Sigmoid colon (tissue), 7 donors: ENCODE measurements around the gene SLC30A7. TPM values are rescaled to one million over a fixed set of nuclear protein-coding genes. Genes with fewer than 3 reads are reported as not detected.
"Not testable (repeated sequence)": the region's sequence is repeated elsewhere in the genome, so short reads cannot be mapped to it uniquely, and the experiment has no call there.

Source experiments
- DNase-seq: peaks from one replicate; pipeline ENCODE4 v3.0.0-alpha.2; 2019
- H3K27ac ChIP-seq, 4 donors: fragments of 200-600 bp; sonication (generic); one replicate each; pipeline ENCODE4 v1.5.1; 2016 to 2019; ENCODE audit warnings: mild to moderate bottlenecking in 1 of 4
- H3K27me3 ChIP-seq, 3 donors: fragments of 200-600 bp; sonication (generic); one replicate each; pipeline ENCODE4 v1.5.1; 2019; ENCODE audit warnings: mild to moderate bottlenecking in 1 of 3
- H3K36me3 ChIP-seq, 4 donors: fragments of 200-600 bp; sonication (generic); one replicate each; pipeline ENCODE4 v1.5.1; 2016 to 2019
- H3K4me1 ChIP-seq, 4 donors: fragments of 200-600 bp; sonication (generic); one replicate each; pipeline ENCODE4 v1.5.1; 2017 to 2019
- H3K4me3 ChIP-seq, 4 donors: fragments of 200-600 bp; sonication (generic); one replicate each; pipeline ENCODE4 v1.5.1; 2017 to 2019; ENCODE audit warnings: mild to moderate bottlenecking in 2 of 4, moderate library complexity in 1 of 4
- H3K9me3 ChIP-seq, 4 donors: fragments of 200-600 bp in 3 of 4; sonication (generic) in 3 of 4; one replicate each; pipeline versions ENCODE4 v1.5.1 to v1.6.1; 2013 to 2019
- EP300 ChIP-seq, 4 donors: sonication (generic); formaldehyde crosslinking; IDR thresholded peaks; one replicate each; pipeline ENCODE4 v1.6.1; 2017; ENCODE audit warnings: antibody characterized with exemption in 4 of 4
- POLR2A ChIP-seq, 2 donors: fragments of 450-650 bp; IDR thresholded peaks; one replicate each; pipeline ENCODE4 v1.6.1; 2016; ENCODE audit warnings: antibody characterized with exemption in 2 of 2, mild to moderate bottlenecking in 2 of 2, moderate library complexity in 2 of 2
- POLR2AphosphoS5 ChIP-seq, 4 donors: sonication (generic); formaldehyde crosslinking; IDR thresholded peaks; one replicate each; pipeline ENCODE4 v1.6.1; 2017; ENCODE audit warnings: antibody characterized with exemption in 4 of 4
- WGBS, 2 donors: extraction: QIAGEN DNeasy Blood & Tissue Kit; methylation state at CpG; one replicate each; pipeline ENCODE4 v1.1.7; 2013; 5-methylcytosine and 5-hydroxymethylcytosine counted together
- intact Hi-C: fragments of 100-400 bp; cut with DNase I; formaldehyde crosslinking; loops from one replicate; pipeline ENCODE4 v1.15.1; 2023
- polyA plus RNA-seq, 3 donors: library from polyadenylated mRNA; stranded (reverse); fragments of 200-250 nt; gene quantifications; one replicate each; pipeline ENCODE4 v1.2.3, GENCODE V29; 2013
- total RNA-seq, 4 donors: library from RNA; depleted of rRNA; stranded (reverse); fragments of >200 nt; gene quantifications; one replicate each; pipeline ENCODE4 v1.1.0, GENCODE V29; 2016
- TF ChIP-seq, protein P1 (sequence below), 4 experiments: fragments of 450-650 bp in 3 of 4; fragments of 200-600 bp in 1 of 4; IDR thresholded peaks; one replicate each; pipeline ENCODE4 v1.5.1; 2016 to 2019; ENCODE audit warnings: antibody characterized with exemption in 4 of 4, mild to moderate bottlenecking in 3 of 4, moderate library complexity in 2 of 4
- donor health status: healthy with polysubstance abuse.
- donor health status: Bipolar disorder and iron deficiency.
- donor health status: healthy.

Gene SLC30A7
- total and polyA plus RNA-seq, 7 donors: 0.92 to 16.7 (median 10.9) TPM

DNA sequence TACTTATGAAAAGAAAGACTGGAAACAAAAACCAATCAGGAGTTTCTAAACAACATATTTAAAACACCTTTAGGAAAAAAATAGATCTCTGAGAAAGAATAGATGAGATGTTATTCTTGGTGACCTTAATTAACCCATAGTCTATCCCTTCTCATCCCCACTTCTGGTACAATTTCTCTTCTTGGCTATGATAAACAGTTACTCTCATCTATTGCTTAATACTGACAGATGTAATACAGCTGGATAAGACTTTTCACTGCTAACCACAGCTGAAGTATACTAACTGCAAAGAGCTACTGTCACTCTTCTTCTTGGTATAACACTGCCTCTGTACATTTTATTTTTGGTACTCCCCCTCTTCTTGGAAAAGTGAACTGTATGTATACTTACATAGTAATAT lies 16.5 kb upstream of the SLC30A7 start:
- no peaks in the 10 kb centered on the region for H3K9me3 ChIP-seq
- no peak for DNase-seq
- H3K27ac ChIP-seq: no peak overlapping the region
- intact Hi-C loops: no loop called here
- peaks cover 0 to 6% (median 3%) of the 10 kb centered on the region in 4 donors for H3K36me3 ChIP-seq
- TF ChIP-seq POLR2A (IDR thresholded peaks at IDR 0.05) (no peak), EP300 (IDR thresholded peaks at IDR 0.05) (no peak), POLR2AphosphoS5 (IDR thresholded peaks at IDR 0.05) (peak in 2 of 4 donors; percentile 25 to 34)
- TF ChIP-seq, protein P1, sequence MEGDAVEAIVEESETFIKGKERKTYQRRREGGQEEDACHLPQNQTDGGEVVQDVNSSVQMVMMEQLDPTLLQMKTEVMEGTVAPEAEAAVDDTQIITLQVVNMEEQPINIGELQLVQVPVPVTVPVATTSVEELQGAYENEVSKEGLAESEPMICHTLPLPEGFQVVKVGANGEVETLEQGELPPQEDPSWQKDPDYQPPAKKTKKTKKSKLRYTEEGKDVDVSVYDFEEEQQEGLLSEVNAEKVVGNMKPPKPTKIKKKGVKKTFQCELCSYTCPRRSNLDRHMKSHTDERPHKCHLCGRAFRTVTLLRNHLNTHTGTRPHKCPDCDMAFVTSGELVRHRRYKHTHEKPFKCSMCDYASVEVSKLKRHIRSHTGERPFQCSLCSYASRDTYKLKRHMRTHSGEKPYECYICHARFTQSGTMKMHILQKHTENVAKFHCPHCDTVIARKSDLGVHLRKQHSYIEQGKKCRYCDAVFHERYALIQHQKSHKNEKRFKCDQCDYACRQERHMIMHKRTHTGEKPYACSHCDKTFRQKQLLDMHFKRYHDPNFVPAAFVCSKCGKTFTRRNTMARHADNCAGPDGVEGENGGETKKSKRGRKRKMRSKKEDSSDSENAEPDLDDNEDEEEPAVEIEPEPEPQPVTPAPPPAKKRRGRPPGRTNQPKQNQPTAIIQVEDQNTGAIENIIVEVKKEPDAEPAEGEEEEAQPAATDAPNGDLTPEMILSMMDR (IDR thresholded peaks at IDR 0.05): no peak
- H3K4me1 ChIP-seq: no peaks in the 10 kb centered on the region
- H3K27me3 ChIP-seq: no peaks in the 10 kb centered on the region
- no peak overlapping the region for H3K4me3 ChIP-seq

DNA sequence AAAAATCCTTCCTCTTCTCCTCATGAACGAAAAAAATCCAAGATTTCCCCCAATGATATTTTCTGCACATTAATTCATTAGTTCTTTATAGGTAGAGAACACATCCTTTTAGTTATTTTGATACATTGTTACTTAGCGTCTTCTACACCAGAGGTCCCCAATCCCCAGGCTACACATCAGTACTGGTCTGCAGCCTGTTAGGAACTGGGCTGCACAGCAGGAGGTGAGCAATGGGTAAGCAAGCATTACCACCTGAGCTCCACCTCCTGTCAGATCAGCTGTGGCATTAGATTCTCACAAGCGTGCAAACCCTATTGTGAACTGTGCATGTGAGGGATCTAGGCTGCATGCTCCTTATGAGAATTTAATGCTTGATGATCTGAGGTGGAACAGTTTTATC lies 14.2 kb upstream of the SLC30A7 start:
- Histone ChIP-seq H3K27ac (no peak overlapping the region), H3K9me3 (no peaks in the 10 kb centered on the region), H3K36me3 (peaks cover 0 to 6% (median 3%) of the 10 kb centered on the region in 4 donors), H3K4me1 (no peaks in the 10 kb centered on the region), H3K27me3 (no peaks in the 10 kb centered on the region), H3K4me3 (no peak overlapping the region)
- TF ChIP-seq POLR2AphosphoS5 (IDR thresholded peaks at IDR 0.05) (no peak), EP300 (IDR thresholded peaks at IDR 0.05) (no peak), POLR2A (IDR thresholded peaks at IDR 0.05) (no peak)
- TF ChIP-seq, protein P1 (IDR thresholded peaks at IDR 0.05): no peak
- 90 to 92% methylated on average over 3 of the region's 3 CpGs for WGBS, 2 donors
- DNase-seq: no peak
- intact Hi-C loops: no loop called here

DNA sequence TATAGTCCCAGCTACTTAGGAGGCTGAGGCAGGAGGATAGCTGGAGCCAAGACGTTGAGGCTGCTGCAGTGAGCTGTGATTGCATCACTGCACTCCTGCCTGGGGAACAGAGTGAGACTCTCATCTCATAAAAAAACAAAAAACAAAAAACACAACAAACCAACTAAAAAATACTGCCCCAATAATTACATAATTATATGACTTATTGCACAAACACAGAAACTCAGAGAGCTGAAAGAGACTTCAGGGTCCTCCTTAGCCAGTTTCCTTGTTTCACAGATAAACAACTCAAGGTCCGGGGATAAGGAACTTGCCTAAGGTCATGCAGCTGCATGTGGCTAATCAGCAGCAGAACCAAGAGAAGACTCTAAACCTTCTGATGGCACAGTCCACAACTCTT lies 13.2 kb upstream of the SLC30A7 start:
- H3K27ac ChIP-seq: no peak overlapping the region
- intact Hi-C loops: no loop called here
- no peak for DNase-seq
- H3K36me3 ChIP-seq: peaks cover 0 to under 1% (median 0%) of the 10 kb centered on the region in 4 donors
- no peaks in the 10 kb centered on the region for H3K9me3 ChIP-seq
- H3K4me1 ChIP-seq: no peaks in the 10 kb centered on the region
- no peaks in the 10 kb centered on the region for H3K27me3 ChIP-seq
- TF ChIP-seq POLR2A (IDR thresholded peaks at IDR 0.05): no peak
- TF ChIP-seq EP300 (IDR thresholded peaks at IDR 0.05): no peak
- no peak for TF ChIP-seq POLR2AphosphoS5 (IDR thresholded peaks at IDR 0.05)
- TF ChIP-seq, protein P1 (IDR thresholded peaks at IDR 0.05): no peak
- WGBS, 2 donors: 46 to 65% methylated on average over 2 of the region's 2 CpGs
- H3K4me3 ChIP-seq: no peak overlapping the region

DNA sequence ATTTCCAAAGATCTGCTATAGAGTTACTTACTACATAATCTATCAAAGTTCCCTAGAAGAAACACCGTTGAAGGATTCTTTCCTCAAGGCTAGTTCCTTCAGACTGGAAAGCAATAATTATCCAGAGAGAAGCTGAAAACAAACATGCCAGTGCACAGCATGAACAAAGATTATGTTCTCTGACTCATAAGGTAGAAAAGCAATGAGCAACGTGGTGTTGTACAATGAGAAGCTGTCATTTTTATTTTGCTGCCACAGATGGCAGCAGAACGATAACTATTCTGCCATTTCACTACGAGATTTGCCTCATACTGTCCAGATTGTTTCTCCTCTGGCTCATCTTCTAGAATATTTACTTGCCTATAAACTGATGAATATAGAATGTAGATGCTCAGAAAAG lies 11.9 kb upstream of the SLC30A7 start:
- no peak overlapping the region for H3K27ac ChIP-seq
- intact Hi-C loops: no loop called here
- H3K27me3 ChIP-seq: no peaks in the 10 kb centered on the region
- no peaks in the 10 kb centered on the region for H3K36me3 ChIP-seq
- TF ChIP-seq, protein P1 (IDR thresholded peaks at IDR 0.05): no peak
- no peak for TF ChIP-seq POLR2A (IDR thresholded peaks at IDR 0.05)
- no peak for TF ChIP-seq POLR2AphosphoS5 (IDR thresholded peaks at IDR 0.05)
- no peak for TF ChIP-seq EP300 (IDR thresholded peaks at IDR 0.05)
- DNase-seq: no peak
- 25 to 59% methylated on average over 4 of the region's 4 CpGs for WGBS, 2 donors
- no peaks in the 10 kb centered on the region for H3K9me3 ChIP-seq
- H3K4me1 ChIP-seq: no peaks in the 10 kb centered on the region
- no peak overlapping the region for H3K4me3 ChIP-seq

DNA sequence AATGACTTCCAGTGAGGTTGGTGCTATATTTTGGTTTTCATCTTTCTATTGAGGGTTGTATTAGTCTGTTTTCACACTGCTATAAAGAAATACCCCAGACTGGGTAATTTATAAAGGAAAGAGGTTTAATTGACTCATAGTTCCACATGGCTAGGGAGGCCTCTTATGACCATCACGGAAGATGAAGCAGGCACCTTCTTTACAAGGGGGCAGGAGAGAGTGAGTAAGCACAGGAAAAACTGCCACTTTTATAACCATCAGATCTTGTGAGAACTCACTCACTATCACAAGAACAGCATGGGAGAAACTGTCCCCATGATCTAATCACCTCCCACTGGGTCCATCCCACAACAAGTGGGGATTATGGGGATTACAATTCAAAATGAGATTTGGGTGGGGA lies 6.9 kb upstream of the SLC30A7 start:
- 93 to 95% methylated on average over 1 of the region's 1 CpG for WGBS, 2 donors
- H3K4me1 ChIP-seq: peaks cover 0 to 12% (median 5%) of the 10 kb centered on the region in 4 donors
- H3K27ac ChIP-seq, DNase-seq, H3K36me3 ChIP-seq, intact Hi-C loops, H3K27me3 ChIP-seq, H3K9me3 ChIP-seq, H3K4me3 ChIP-seq: not testable (repeated sequence)

DNA sequence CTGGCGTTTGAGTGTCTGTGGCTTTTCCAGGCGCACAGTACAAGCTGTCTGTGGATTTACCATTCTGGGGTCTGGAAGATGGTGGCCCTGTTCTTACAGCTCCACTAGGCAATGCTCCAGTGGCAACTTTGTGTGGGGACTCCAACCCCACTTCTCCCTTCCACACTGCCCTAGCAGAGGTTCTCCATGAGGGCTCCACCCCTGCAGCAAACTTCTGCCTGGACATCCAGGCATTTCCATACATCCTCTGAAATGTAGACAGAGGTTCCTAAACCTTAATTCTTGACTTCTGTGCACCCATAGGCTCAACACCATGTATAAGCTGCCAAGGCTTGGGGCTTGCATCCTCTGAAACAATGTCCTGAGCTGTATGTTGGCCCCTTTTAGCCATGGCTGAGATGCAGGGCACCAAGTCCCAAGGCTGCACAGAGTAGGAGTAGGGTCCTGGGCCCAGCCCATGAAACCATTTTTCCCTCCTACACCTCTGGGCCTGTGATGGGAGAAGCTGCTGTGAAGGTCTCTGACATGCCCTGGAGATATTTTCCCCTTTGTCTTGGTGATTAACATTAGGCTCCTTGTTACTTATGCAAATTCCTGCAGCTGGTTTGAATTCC lies 5.9 kb upstream of the SLC30A7 start:
- peaks cover 0 to 15% (median 7%) of the 10 kb centered on the region in 4 donors for H3K4me1 ChIP-seq
- H3K27ac ChIP-seq, DNase-seq, H3K9me3 ChIP-seq, H3K4me3 ChIP-seq, H3K27me3 ChIP-seq, H3K36me3 ChIP-seq: not testable (repeated sequence)
- intact Hi-C loops: loop anchor here (10.0 kb wide), 1 partner anchor 645 kb away; the partner anchor contains the start of gene DBT
- 95 to 100% methylated on average over 2 of the region's 2 CpGs for WGBS, 2 donors
